ENCODE measurements around the gene HBA2. TPM values are rescaled to one million over a fixed set of nuclear protein-coding genes. Genes with fewer than 3 reads are reported as not detected.

HBA2 gene
- total and polyA plus RNA-seq, 2 of the 4 experiments (the other 2 are of a cell fraction): not detected

- dilution Hi-C loops (cut with HindIII; ENCODE audit: low sequenced_read_pairs, unreplicated experiment) (no loop called here), intact Hi-C loops (cut with micrococcal nuclease) (no loop called here), in situ Hi-C loops (cut with MboI; ENCODE audit: low sequenced_read_pairs) (no loop called here)
- H2BK20ac ChIP-seq (ENCODE audit: low read depth, low read length): no peak overlapping the region
- no TSS peak for BruUV-seq (replicated peaks)
- peaks cover 32% of the 10 kb centered on the region for H4K20me1 ChIP-seq (ENCODE audit: insufficient read depth, low read length)
- no peak overlapping the region for H3K9ac ChIP-seq (ENCODE audit: low read depth, low read length)
- peaks cover 38 to 75% of the 10 kb centered on the region in 2 experiments for H3K79me1 ChIP-seq (ENCODE audit: low read depth in 1 of 2, low read length in 2 of 2)
- H3K9me1 ChIP-seq (ENCODE audit: insufficient read depth, low read length): no peaks in the 10 kb centered on the region
- no peak overlapping the region for H4K91ac ChIP-seq (ENCODE audit: insufficient read depth, low read depth, low read length)
- no peak overlapping the region for H2AFZ ChIP-seq (replicated peaks; ENCODE audit: low read length, poor library complexity)
- WGBS, 2 experiments (ENCODE audit: extremely low coverage in 2 of 2, insufficient read length in 1 of 2): 100% methylated on average over 5 of the region's 15 CpGs; no CpG with 5 or more reads in 1 of the 2 experiments
- no peak overlapping the region for H2BK15ac ChIP-seq (ENCODE audit: low read depth, low read length)
- H2BK120ac ChIP-seq (ENCODE audit: low read depth, low read length): no peak overlapping the region
- ChIA-PET POLR2A (ENCODE audit: unreplicated experiment) (no interaction called here), CTCF (no interaction called here)
- no peaks in the 10 kb centered on the region for H3K36me3 ChIP-seq (ENCODE audit: control insufficient read depth, insufficient read depth, low read length)
- H2BK5ac ChIP-seq (ENCODE audit: low read depth, low read length, poor library complexity, severe bottlenecking): no peak overlapping the region
- DNase-seq: no peak
- no peak overlapping the region for H3K14ac ChIP-seq (replicated peaks; ENCODE audit: low read depth, low read length)
- ATAC-seq (ENCODE audit: low read depth): no peak
- no peak overlapping the region for H4K5ac ChIP-seq (ENCODE audit: low read depth, low read length)
- no peaks in the 10 kb centered on the region for H3K27me3 ChIP-seq (ENCODE audit: control insufficient read depth, insufficient read depth, low read length)
- H2AK5ac ChIP-seq (ENCODE audit: low read depth, low read length): no peak overlapping the region
- H3K27ac ChIP-seq (ENCODE audit: insufficient read depth, low read length): no peak overlapping the region
- no peak overlapping the region for H3K4me2 ChIP-seq (ENCODE audit: low read depth, low read length)
- no peak overlapping the region for H3K4ac ChIP-seq (ENCODE audit: low read depth, low read length)
- H3K4me1 ChIP-seq (ENCODE audit: control insufficient read depth, insufficient read depth, low read length): no peaks in the 10 kb centered on the region; the same call in 1 of the 2 replicates
- no peaks in the 10 kb centered on the region for H3K9me3 ChIP-seq (ENCODE audit: control insufficient read depth, insufficient read depth, low read length)
- no peak for TF ChIP-seq ELK1 (IDR thresholded peaks at IDR 0.05; ENCODE audit: borderline replicate concordance, low read depth, low read length)
- TF ChIP-seq RAD21 (IDR thresholded peaks at IDR 0.05; ENCODE audit: low read length): no peak
- no peak for TF ChIP-seq MAZ (IDR thresholded peaks at IDR 0.05; ENCODE audit: borderline replicate concordance, low read depth, low read length)
- no peak for TF ChIP-seq POLR2A (IDR thresholded peaks at IDR 0.05; ENCODE audit: low read depth, low read length)
- no peak for TF ChIP-seq CTCF (conservative IDR thresholded peaks at IDR 0.05; ENCODE audit: low read depth, low read length)
- TF ChIP-seq RFX5 (IDR thresholded peaks at IDR 0.05; ENCODE audit: low read depth, low read length): no peak
- TF ChIP-seq BHLHE40 (IDR thresholded peaks at IDR 0.05; ENCODE audit: low read depth, low read length): no peak
- no peak for TF ChIP-seq RCOR1 (IDR thresholded peaks at IDR 0.05; ENCODE audit: insufficient replicate concordance, low read length)
- no peak overlapping the region for H3K23ac ChIP-seq (ENCODE audit: low read depth, low read length)
- H3K18ac ChIP-seq (ENCODE audit: low read depth, low read length): no peak overlapping the region
- no peak overlapping the region for H4K8ac ChIP-seq (ENCODE audit: low read depth in 2 of 2, low read length in 2 of 2)
- no peak overlapping the region for H2AK9ac ChIP-seq (replicated peaks; ENCODE audit: low read depth, low read length, poor library complexity)
- no peak overlapping the region for H3K4me3 ChIP-seq (ENCODE audit: insufficient read depth, low read depth, low read length)
- no peak overlapping the region for H3K56ac ChIP-seq (ENCODE audit: extremely low read depth, insufficient read depth, low read length)
These were observed 42.0 kb upstream of the HBA2 start for GRCh38 chr16:130533-131173.
